ENCODE results near the gene ZNF99.
"Not testable (repeated sequence)": the region's sequence is repeated elsewhere in the genome, so short reads cannot be mapped to it uniquely, and the experiment has no call there.

Gene ZNF99

DNA sequence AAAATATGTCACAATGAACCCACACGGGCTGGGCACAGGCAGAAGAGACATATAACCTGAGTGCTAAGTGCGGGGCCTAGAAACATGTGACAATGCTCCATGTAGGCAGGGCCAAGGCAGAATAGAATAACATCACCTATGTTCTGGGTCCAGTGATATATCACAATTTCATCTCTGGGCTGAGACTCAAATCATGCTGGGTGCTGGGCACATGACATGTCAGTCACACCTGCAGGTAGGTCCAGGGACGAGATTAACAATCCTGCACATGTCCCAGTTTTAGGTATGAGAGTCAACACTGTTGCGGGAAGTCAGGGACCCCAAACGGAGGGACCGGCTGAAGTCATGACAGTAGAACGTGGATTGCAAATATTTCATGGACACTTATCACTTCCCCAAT lies 50.3 kb downstream of the ZNF99 start:
- no peak overlapping the region for H3K4me3 ChIP-seq (ENCODE audit: insufficient read depth, low read depth, low read length, poor library complexity, severe bottlenecking)
- no peaks in the 10 kb centered on the region for H3K36me3 ChIP-seq (ENCODE audit: control insufficient read depth, insufficient read depth, low read length)
- no peak overlapping the region for H3K27ac ChIP-seq (ENCODE audit: insufficient read depth, low read length, poor library complexity, severe bottlenecking)
- DNase-seq, result no peak
- peaks cover 5% of the 10 kb centered on the region for H3K9me3 ChIP-seq (ENCODE audit: control insufficient read depth, low read length)
- H3K27me3 ChIP-seq (replicated peaks; ENCODE audit: control insufficient read depth, insufficient read depth, low read length, poor library complexity, severe bottlenecking), result no peaks in the 10 kb centered on the region
- H3K4me1 ChIP-seq (ENCODE audit: control insufficient read depth, insufficient read depth, low read length, poor library complexity, severe bottlenecking), result no peaks in the 10 kb centered on the region

DNA sequence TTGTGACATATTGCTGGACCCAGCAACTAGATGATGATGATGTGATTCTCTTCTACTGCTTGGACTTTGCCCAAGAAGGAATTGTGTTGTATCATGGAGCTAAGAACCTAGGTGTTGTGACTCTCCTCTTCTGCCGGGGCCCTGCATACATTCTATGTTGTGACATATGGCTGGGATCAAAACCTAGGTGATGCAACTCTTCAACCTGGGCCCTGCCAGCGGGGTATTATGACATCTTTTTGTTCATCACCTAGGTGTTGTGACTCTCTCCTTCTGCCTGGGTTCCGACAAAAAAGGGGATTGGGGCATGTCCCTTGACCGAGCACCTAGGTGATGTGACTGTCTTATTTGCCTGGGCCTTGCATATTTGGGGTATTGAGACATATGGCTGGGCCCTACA lies 55.7 kb downstream of the ZNF99 start:
- not testable (repeated sequence) for H3K36me3 ChIP-seq (ENCODE audit: control insufficient read depth, insufficient read depth, low read length); H3K9me3 ChIP-seq (ENCODE audit: control insufficient read depth, low read length); DNase-seq; H3K27me3 ChIP-seq (replicated peaks; ENCODE audit: control insufficient read depth, insufficient read depth, low read length, poor library complexity, severe bottlenecking); H3K27ac ChIP-seq (ENCODE audit: insufficient read depth, low read length, poor library complexity, severe bottlenecking); H3K4me1 ChIP-seq (ENCODE audit: control insufficient read depth, insufficient read depth, low read length, poor library complexity, severe bottlenecking); H3K4me3 ChIP-seq (ENCODE audit: insufficient read depth, low read depth, low read length, poor library complexity, severe bottlenecking)

DNA sequence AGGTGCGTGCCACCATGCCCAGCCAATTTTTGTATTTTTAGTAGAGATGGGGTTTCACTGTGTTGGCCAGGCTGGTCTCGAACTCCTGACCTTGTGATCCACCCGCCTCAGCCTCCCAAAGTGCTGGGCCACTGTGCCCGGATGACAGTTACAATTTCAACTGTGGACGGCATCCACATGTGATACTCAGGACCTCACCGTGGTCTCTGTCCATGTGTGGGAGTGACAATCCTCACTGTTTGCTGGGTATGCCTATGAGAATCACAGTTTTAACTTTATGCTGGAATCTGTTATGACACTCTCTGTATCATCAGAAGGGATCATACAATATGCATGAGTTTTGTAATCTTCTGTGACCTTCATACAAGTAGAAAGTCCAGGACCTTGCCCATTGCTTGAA lies 62.4 kb downstream of the ZNF99 start:
- DNase-seq; H3K27me3 ChIP-seq (replicated peaks; ENCODE audit: control insufficient read depth, insufficient read depth, low read length, poor library complexity, severe bottlenecking); H3K4me1 ChIP-seq (ENCODE audit: control insufficient read depth, insufficient read depth, low read length, poor library complexity, severe bottlenecking); H3K4me3 ChIP-seq (ENCODE audit: insufficient read depth, low read depth, low read length, poor library complexity, severe bottlenecking); H3K27ac ChIP-seq (ENCODE audit: insufficient read depth, low read length, poor library complexity, severe bottlenecking); H3K9me3 ChIP-seq (ENCODE audit: control insufficient read depth, low read length); H3K36me3 ChIP-seq (ENCODE audit: control insufficient read depth, insufficient read depth, low read length): not testable (repeated sequence)

DNA sequence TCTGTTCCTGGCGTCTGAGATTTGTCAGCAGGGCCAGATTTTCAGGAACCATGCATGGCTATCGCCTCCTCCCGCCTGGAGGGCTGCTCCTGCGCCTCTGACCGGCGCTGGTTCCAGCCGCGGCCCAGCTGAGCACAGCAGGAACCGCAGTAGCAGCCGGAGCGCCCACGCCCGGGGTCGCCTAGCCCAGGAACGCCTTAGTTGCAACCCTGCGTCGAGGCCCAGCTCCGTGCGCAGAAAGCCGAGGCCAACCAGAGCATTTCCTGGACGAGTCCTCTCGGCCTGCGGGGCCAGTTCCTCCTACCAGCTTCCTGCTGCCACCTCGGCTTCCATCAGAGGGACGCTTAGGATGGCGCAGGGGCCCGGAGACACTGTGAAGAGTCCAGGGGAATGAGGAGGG lies 75.0 kb downstream of the ZNF99 start:
- H3K27me3 ChIP-seq (replicated peaks; ENCODE audit: control insufficient read depth, insufficient read depth, low read length, poor library complexity, severe bottlenecking), result no peaks in the 10 kb centered on the region
- H3K4me1 ChIP-seq (ENCODE audit: control insufficient read depth, insufficient read depth, low read length, poor library complexity, severe bottlenecking), result no peaks in the 10 kb centered on the region
- DNase-seq, result no peak
- no peak overlapping the region for H3K4me3 ChIP-seq (ENCODE audit: insufficient read depth, low read depth, low read length, poor library complexity, severe bottlenecking)
- H3K36me3 ChIP-seq (ENCODE audit: control insufficient read depth, insufficient read depth, low read length), result no peaks in the 10 kb centered on the region
- no peaks in the 10 kb centered on the region for H3K9me3 ChIP-seq (ENCODE audit: control insufficient read depth, low read length)
- H3K27ac ChIP-seq (ENCODE audit: insufficient read depth, low read length, poor library complexity, severe bottlenecking), result no peak overlapping the region

DNA sequence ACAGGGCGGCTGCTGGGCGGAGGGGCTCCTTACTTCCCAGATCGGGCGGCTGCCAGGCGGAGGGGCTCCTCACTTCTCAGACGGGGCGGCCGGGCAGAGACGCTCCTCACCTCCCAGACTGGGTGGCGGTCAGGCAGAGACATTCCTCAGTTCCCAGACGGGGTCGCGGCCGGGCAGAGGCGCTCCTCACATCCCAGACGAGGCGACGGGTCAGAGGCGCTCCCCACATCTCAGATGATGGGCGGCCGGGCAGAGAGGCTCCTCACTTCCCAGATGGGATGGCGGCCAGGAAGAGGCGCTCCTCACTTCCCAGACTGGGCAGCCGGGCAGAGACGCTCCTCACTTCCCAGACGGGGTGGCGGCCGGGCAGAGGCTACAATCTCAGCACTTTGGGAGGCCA lies 80.9 kb downstream of the ZNF99 start:
- not testable (repeated sequence) for H3K4me1 ChIP-seq (ENCODE audit: control insufficient read depth, insufficient read depth, low read length, poor library complexity, severe bottlenecking); H3K4me3 ChIP-seq (ENCODE audit: insufficient read depth, low read depth, low read length, poor library complexity, severe bottlenecking); H3K9me3 ChIP-seq (ENCODE audit: control insufficient read depth, low read length); H3K36me3 ChIP-seq (ENCODE audit: control insufficient read depth, insufficient read depth, low read length); DNase-seq; H3K27ac ChIP-seq (ENCODE audit: insufficient read depth, low read length, poor library complexity, severe bottlenecking); H3K27me3 ChIP-seq (replicated peaks; ENCODE audit: control insufficient read depth, insufficient read depth, low read length, poor library complexity, severe bottlenecking)

DNA sequence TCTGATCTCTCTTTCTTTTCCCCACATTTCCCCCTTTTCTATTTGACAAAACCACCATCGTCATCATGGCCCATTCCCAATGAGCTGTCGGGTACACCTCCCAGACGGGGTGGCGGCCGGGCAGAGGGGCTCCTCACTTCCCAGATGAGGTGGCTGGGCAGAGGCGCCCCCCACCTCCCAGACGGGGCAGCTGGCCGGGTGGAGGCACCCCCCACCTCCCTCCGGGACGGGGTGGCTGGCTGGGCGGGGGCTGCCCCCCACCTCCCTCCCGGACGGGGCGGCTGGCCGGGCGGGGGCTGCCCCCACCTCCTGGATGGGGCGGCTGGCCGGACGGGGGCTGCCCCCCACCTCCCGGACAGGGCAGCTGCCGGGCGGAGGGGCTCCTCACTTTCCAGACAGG lies 81.3 kb downstream of the ZNF99 start:
- not testable (repeated sequence) for H3K4me1 ChIP-seq (ENCODE audit: control insufficient read depth, insufficient read depth, low read length, poor library complexity, severe bottlenecking); H3K27me3 ChIP-seq (replicated peaks; ENCODE audit: control insufficient read depth, insufficient read depth, low read length, poor library complexity, severe bottlenecking); H3K36me3 ChIP-seq (ENCODE audit: control insufficient read depth, insufficient read depth, low read length); H3K9me3 ChIP-seq (ENCODE audit: control insufficient read depth, low read length); H3K4me3 ChIP-seq (ENCODE audit: insufficient read depth, low read depth, low read length, poor library complexity, severe bottlenecking); DNase-seq; H3K27ac ChIP-seq (ENCODE audit: insufficient read depth, low read length, poor library complexity, severe bottlenecking)
